IPS-18c (cell line): Measurements from ENCODE around the gene SDC1.
"Not testable (repeated sequence)": the region's sequence is repeated elsewhere in the genome, so short reads cannot be mapped to it uniquely, and the experiment has no call there.

Experiments used
- H3K4me3 ChIP-seq: 2 replicates; pipeline ENCODE4 v1.7.0; 2013; ENCODE audit warnings: low read depth, mild to moderate bottlenecking, low read length, moderate library complexity; ENCODE audit not compliant: insufficient read depth
- H3K9me3 ChIP-seq: one replicate; pipeline ENCODE4 v1.6.1; 2013; ENCODE audit warnings: mild to moderate bottlenecking, low read length, moderate library complexity; ENCODE audit not compliant: control insufficient read depth, insufficient read depth

SDC1 gene

GRCh38 chr2:20205915-20206524 lies 18.9 kb downstream of the SDC1 start:
- no peaks in the 10 kb centered on the region for H3K9me3 ChIP-seq
- H3K4me3 ChIP-seq, result no peak overlapping the region

DNA sequence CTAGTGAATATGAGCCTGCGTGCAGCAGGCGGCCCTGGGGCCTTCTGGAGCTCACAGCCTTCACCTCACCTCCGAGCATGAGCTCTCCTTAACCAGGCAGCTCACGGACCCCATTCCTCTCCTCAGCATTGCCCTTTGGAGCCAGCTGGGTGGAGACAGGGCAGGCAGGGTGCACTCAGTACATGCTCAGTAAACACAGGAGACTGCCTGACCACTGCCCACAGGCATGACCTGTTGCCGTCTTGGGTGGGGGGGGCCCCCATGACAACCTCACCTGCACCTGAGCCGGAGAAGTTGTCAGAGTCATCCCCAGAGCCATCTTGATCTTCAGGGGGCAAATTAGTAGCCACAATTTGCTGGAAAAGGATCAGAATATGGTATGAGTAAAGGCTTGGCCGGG lies 19.9 kb downstream of the SDC1 start:
- Histone ChIP-seq H3K4me3 (no peak overlapping the region), H3K9me3 (no peaks in the 10 kb centered on the region)

- H3K4me3 ChIP-seq, result no peak overlapping the region
- no peaks in the 10 kb centered on the region for H3K9me3 ChIP-seq
Measured at GRCh38 chr2:20203521-20204225, 21.3 kb downstream of the SDC1 start.

- Histone ChIP-seq H3K4me3 (no peak overlapping the region), H3K9me3 (no peaks in the 10 kb centered on the region)
Measured at GRCh38 chr2:20203072-20203471, 21.9 kb downstream of the SDC1 start.

DNA sequence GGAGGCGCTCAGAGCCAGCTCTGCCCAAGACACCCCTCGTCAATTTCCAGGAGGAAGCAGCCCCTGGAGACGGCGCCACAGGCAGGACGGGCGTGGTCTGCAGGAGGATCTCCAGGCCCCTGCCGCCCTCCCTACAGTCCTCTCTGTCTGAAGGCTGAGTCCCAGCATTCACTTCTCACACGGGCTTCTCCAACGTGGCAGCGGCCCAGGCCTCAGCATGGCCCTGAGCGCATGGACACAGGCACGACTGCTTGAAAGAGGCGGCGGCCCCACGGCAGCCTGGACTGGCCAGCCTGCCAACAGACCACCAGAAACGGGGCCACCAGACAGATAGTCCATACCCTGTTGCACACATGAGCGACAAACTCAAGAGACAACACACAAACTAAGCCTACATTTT lies 23.3 kb downstream of the SDC1 start:
- Histone ChIP-seq H3K9me3 (no peaks in the 10 kb centered on the region), H3K4me3 (no peak overlapping the region)

DNA sequence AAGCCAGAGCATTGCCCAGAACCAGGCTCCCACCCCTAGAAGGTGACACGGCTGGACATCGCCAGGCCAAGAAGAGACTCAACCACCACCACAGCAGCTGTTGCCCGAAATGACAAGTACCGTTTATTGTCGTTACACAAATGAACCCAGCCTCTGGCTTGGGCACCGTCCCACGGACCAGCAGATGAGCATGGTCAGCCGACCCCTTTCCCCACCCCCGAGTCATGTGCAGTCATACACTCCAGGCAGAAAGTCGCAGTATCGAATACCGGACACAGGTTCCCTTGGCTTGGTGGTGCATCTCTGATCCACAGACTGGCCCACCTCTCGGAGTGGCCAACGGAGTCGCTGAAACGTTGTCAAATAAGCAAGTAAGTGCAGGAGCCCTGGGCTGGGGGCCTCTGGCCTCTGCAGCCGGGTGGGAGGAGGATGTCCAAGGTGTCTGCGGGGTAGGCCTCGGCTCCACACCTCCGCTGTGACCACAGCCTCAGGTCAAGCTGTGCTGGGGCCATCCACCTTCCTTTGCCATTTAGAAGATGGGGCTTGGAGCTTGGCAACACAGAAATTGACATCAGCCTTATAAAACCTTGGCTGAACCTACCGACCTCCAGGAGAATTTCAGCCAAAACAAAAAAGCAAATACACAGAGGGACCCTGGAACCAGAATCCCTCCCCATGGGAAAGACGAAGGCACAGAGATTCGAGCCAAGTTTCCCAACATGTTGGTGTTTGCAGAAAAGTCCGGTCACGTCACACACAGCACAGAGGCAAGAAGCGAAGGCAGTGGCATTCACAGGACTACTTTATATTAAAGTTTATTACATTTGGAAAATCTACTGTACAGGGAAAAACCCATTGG lies 24.0 kb downstream of the SDC1 start:
- H3K9me3 ChIP-seq, result no peaks in the 10 kb centered on the region

GRCh38 chr2:20199633-20200270 lies 25.2 kb downstream of the SDC1 start:
- Histone ChIP-seq H3K4me3 (no peak overlapping the region), H3K9me3 (no peaks in the 10 kb centered on the region)

More for the DNA sequence above, 24.0 kb downstream of the SDC1 start:
- no peak overlapping the region for H3K4me3 ChIP-seq

GRCh38 chr2:20198796-20199632 lies 25.9 kb downstream of the SDC1 start:
- no peaks in the 10 kb centered on the region for H3K9me3 ChIP-seq

DNA sequence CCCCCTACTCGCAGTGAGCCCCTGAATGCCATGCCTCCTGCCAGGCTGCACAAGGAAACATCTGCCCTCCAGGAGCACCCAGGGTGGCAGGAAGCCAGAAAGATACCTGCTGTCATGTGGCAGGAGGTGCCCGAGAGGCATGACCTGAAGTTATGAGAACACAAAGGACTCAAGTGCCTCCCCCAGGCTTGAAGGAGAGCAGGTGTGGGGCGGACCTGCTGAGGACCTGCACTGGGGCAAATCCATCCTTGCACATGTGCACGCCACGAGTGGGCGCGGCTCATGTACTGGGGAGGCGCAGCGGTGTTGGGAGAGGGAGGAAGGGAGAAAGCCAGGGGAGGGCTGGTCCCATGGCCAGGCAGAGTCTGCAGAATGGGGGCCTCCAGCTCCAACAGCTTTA lies 26.9 kb downstream of the SDC1 start:
- no peaks in the 10 kb centered on the region for H3K9me3 ChIP-seq
- H3K4me3 ChIP-seq, result no peak overlapping the region

More at GRCh38 chr2:20198796-20199632, 25.9 kb downstream of the SDC1 start:
- H3K4me3 ChIP-seq, result no peak overlapping the region

GRCh38 chr2:20197192-20197591 lies 27.7 kb downstream of the SDC1 start:
- Histone ChIP-seq H3K9me3 (no peaks in the 10 kb centered on the region), H3K4me3 (no peak overlapping the region)

- H3K4me3 ChIP-seq, result no peak overlapping the region
- no peaks in the 10 kb centered on the region for H3K9me3 ChIP-seq
Measured at GRCh38 chr2:20196657-20197161, 28.2 kb downstream of the SDC1 start.

DNA sequence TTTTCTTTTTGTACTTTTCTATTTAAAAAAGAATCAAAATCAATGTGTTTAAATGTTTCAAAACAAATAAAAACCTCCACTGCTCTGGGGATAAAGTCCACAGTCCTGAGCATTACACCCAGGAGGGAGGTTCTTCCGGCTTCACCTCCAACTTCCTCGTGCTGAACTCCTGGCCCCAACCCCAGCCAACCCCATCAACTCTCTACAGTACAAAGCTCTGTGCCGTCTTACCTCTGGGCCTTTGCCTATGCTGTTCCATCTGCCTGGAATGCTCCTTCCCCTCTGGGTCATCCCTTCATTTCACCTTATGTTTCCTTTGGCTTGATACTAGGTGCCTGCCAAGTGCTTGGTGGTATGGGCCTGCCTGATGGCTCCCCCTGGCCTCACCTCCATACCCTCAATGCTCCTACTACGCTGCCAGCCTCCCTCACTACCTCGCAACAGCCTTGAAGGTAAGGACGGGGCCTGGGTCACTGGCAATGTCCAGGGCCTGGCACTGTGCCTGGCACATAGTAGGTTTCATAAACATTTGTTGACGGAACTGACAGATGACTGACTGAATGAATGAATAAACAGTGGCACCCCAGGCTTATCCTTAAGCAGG lies 28.8 kb downstream of the SDC1 start:
- H3K9me3 ChIP-seq, result no peaks in the 10 kb centered on the region
- H3K4me3 ChIP-seq, result no peak overlapping the region

- Histone ChIP-seq H3K4me3 (no peak overlapping the region), H3K9me3 (no peaks in the 10 kb centered on the region)
Measured at GRCh38 chr2:20195431-20196033, 29.4 kb downstream of the SDC1 start.

DNA sequence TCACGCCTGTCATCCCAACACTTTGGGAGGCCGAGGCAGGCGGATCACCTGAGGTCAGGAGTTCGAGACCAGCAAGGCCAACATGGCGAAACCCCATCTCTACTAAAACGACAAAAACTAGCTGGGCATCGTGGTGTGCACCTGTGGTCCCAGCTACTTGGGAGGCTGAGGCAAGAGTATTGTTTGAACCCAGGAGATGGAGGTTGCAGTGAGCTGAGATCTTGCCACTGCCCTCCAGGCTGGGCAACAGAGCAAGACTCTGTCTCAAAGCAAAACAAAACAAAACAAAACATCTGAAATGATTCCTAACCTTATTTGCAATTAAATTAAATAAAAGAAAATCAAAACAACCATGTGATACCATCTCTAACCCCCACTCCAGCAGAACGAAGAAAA lies 29.9 kb downstream of the SDC1 start:
- H3K9me3 ChIP-seq, H3K4me3 ChIP-seq: not testable (repeated sequence)

DNA sequence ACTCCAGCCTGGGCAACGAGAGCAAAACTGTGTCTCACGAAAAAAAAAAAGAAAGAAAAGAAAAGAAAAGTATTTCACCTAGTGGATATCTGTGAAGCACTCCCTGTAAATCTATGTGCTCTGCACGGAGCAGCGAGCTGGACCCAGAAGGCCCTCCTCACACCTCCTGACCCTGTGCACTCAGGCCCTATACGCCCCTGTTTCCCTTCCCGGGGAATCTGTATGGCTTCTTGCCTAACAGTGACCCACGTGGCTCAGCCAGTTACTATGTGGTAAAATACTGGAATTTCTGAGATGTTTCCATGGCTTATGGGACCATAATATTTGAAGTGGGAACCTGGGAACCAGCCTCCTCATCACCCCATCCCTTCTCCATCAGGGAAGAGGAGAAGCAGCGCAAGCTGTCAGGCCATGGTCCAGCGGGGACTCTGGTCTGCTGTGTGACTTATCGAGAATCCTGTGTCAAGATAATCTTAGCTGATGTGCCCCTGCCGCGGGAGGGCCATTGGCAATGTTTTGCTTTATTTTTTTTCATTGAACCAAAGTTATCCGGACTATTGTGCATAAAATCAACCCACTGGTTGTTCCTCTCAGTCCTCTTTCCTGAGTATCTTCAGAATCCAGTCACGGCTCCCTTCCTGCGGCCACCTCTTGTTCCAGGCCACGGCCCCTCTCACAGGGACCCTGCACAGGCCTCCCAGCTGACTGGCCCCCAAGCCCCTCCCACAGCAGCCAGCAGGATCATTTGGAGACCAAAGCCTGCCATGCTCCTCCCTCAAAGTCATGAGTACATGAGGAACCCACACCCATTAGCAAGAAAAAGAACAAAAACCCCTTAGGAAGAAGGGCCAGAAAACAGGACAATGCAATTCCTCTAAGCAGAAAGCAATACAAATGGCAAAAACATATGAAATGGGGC lies 30.6 kb downstream of the SDC1 start:
- no peak overlapping the region for H3K4me3 ChIP-seq
- H3K9me3 ChIP-seq, result no peaks in the 10 kb centered on the region
